GM23338 (cell line): Measurements from ENCODE around the gene RNF166. TPM values are rescaled to one million over a fixed set of nuclear protein-coding genes. Genes with fewer than 3 reads are reported as not detected.

Source experiments
- ATAC-seq: fragments of 200-7000 bp; cut with Tn5 transposase; 3 replicates; pipeline ENCODE4 v1.9.1; 2020
- DNase-seq: peaks from one replicate; pipeline ENCODE4 v3.0.0-alpha.2; 2015; ENCODE audit warnings: low spot score
- H2AFZ ChIP-seq: fragments of 200-600 bp; sonication (generic); 2 replicates; pipeline ENCODE4 v1.8.0; 2016; ENCODE audit warnings: antibody characterized with exemption, mild to moderate bottlenecking, moderate library complexity
- H3F3A ChIP-seq: fragments of 200-600 bp; sonication (generic); replicated peaks from 2 replicates; pipeline ENCODE4 v1.8.0; 2017; ENCODE audit warnings: antibody characterized with exemption, mixed run types, low read depth
- H3K27ac ChIP-seq: fragments of 200-600 bp; sonication (generic); 2 replicates; pipeline ENCODE4 v1.6.1; 2016; ENCODE audit warnings: low read depth
- H3K27me3 ChIP-seq: fragments of 200-600 bp; sonication (generic); 2 replicates; pipeline ENCODE4 v1.8.0; 2016; ENCODE audit warnings: mild to moderate bottlenecking, mixed run types, moderate library complexity; ENCODE audit not compliant: insufficient read depth
- H3K36me3 ChIP-seq: fragments of 200-600 bp; sonication (generic); 2 replicates; pipeline ENCODE4 v1.8.0; 2016; ENCODE audit warnings: mild to moderate bottlenecking; ENCODE audit not compliant: insufficient read depth
- H3K4me1 ChIP-seq: fragments of 200-600 bp; sonication (generic); 2 replicates; pipeline ENCODE4 v1.8.0; 2016; ENCODE audit warnings: mild to moderate bottlenecking, moderate library complexity; ENCODE audit not compliant: insufficient read depth
- H3K4me2 ChIP-seq: fragments of 200-600 bp; sonication (generic); 2 replicates; pipeline ENCODE4 v1.7.1; 2017; ENCODE audit warnings: mixed run types
- H3K4me3 ChIP-seq: fragments of 200-600 bp; sonication (generic); 2 replicates; pipeline ENCODE4 v1.6.1; 2016; ENCODE audit warnings: mixed run types
- H3K79me2 ChIP-seq: fragments of 200-600 bp; sonication (generic); replicated peaks from 2 replicates; pipeline ENCODE4 v1.8.0; 2017; ENCODE audit warnings: mild to moderate bottlenecking; ENCODE audit not compliant: insufficient read depth
- H3K9me2 ChIP-seq: fragments of 200-600 bp; sonication (generic); 2 replicates; pipeline ENCODE4 v1.8.0; 2017; ENCODE audit not compliant: insufficient read depth
- H4K20me1 ChIP-seq: fragments of 200-600 bp; sonication (generic); replicated peaks from 2 replicates; pipeline ENCODE4 v1.8.0; 2017; ENCODE audit warnings: mild to moderate bottlenecking; ENCODE audit not compliant: insufficient read depth
- H3K27ac Mint-ChIP-seq: 2 replicates; pipeline ENCODE4 v1.8.0; 2020; ENCODE audit warnings: inconsistent platforms, mild to moderate bottlenecking, moderate library complexity, mixed read lengths
- H3K27me3 Mint-ChIP-seq: 3 replicates; pipeline ENCODE4 v1.8.0; 2022; ENCODE audit warnings: low read depth, mild to moderate bottlenecking, moderate library complexity, mixed read lengths, inconsistent platforms; ENCODE audit not compliant: insufficient read depth, poor library complexity
- H3K36me3 Mint-ChIP-seq: 3 replicates; pipeline ENCODE4 v1.8.0; 2021; ENCODE audit warnings: low read depth, mild to moderate bottlenecking, inconsistent platforms, moderate library complexity, mixed read lengths
- H3K4me1 Mint-ChIP-seq: 3 replicates; pipeline ENCODE4 v1.8.0; 2020; ENCODE audit warnings: mild to moderate bottlenecking, inconsistent platforms, mixed read lengths
- H3K4me3 Mint-ChIP-seq: 3 replicates; pipeline ENCODE4 v1.8.0; 2021; ENCODE audit warnings: moderate library complexity, mild to moderate bottlenecking, inconsistent platforms, mixed read lengths
- H3K9me3 Mint-ChIP-seq: 3 replicates; pipeline ENCODE4 v1.8.0; 2020; ENCODE audit warnings: moderate library complexity, mild to moderate bottlenecking, inconsistent platforms, mixed read lengths
- ETS1 ChIP-seq: IDR thresholded peaks from 2 replicates; pipeline ENCODE4 v1.6.1; 2016; ENCODE audit warnings: antibody characterized with exemption
- JUNB ChIP-seq: IDR thresholded peaks from one replicate; pipeline ENCODE4 v1.6.1; 2016; ENCODE audit warnings: antibody characterized with exemption; ENCODE audit not compliant: unreplicated experiment
- POLR2AphosphoS5 ChIP-seq: IDR thresholded peaks from 2 replicates; pipeline ENCODE4 v1.6.1; 2016; ENCODE audit warnings: antibody characterized with exemption, low read depth
- ZNF114 ChIP-seq: fragments of 250-450 bp; sonication (Bioruptor Pico); IDR thresholded peaks from 2 replicates; pipeline ENCODE4 v1.5.0; 2020; ENCODE audit warnings: mild to moderate bottlenecking, moderate library complexity
- ZNF462 ChIP-seq: fragments of 250-450 bp; sonication (Bioruptor Pico); IDR thresholded peaks from 2 replicates; pipeline ENCODE4 v1.5.0; 2020; ENCODE audit warnings: mild to moderate bottlenecking, moderate library complexity
- polyA plus RNA-seq: library from polyadenylated mRNA; unstranded; fragments of >200 nt; fragmentation: Nextera tagmentation; extraction: Ambion mirVana; gene quantifications from 2 replicates; pipeline ENCODE4 v1.2.1, GENCODE V29; 2016
- total RNA-seq: library from RNA; depleted of rRNA; stranded (reverse); fragments of >200 nt; shearing (Covaris generic); gene quantifications from 2 replicates; pipeline ENCODE4 v1.2.3, GENCODE V29; 2014
- TF ChIP-seq, protein P1 (sequence below), 2 experiments: fragments of 200-600 bp in 1 of 2; sonication (generic) in 1 of 2; conservative IDR thresholded peaks; 2 replicates each; pipeline versions ENCODE4 v1.5.1 to v1.6.1; 2016 to 2017; ENCODE audit warnings: antibody characterized with exemption in 2 of 2, low read depth in 2 of 2, mild to moderate bottlenecking in 2 of 2, moderate library complexity in 1 of 2

The RNF166 gene
- total and polyA plus RNA-seq, 2 experiments from 2014 or later, result 24.9 to 43.4 TPM

- TF ChIP-seq ZNF462 (no peak), JUNB (no peak)
Observed at GRCh38 chr16:88687254-88687576, 19.0 kb downstream of the RNF166 start (continued).

GRCh38 chr16:88686439-88687253, 19.6 kb downstream of the RNF166 start, which contains the start of gene SNAI3:
Gene SNAI3 (minus strand): TSS chr16:88686507. CDS start chr16:88686406, 101 bp downstream.
- Histone ChIP-seq H2AFZ (peak within 1 kb of the TSS; percentile 94), H3K27ac (no peak within 1 kb of the TSS)
- ATAC-seq, result peak; percentile 85

More at GRCh38 chr16:88686439-88687253, 19.6 kb downstream of the RNF166 start, which contains the start of gene SNAI3:
- Histone ChIP-seq H3K4me2 (peak within 1 kb of the TSS; percentile 97), H3F3A (0 out of 2 replicates have a peak, but pooled peaks cover 6% of the 10 kb centered on the region), H3K27me3 (peaks cover 10% of the 10 kb centered on the region), H4K20me1 (0 out of 2 replicates have a peak, but pooled peaks cover 3% of the 10 kb centered on the region), H3K79me2 (peaks cover 4% of the 10 kb centered on the region), H3K9me2 (no peaks in the 10 kb centered on the region), H3K4me3 (peak within 1 kb of the TSS; percentile 96), H3K4me1 (peaks cover 9% of the 10 kb centered on the region), H3K36me3 (no peaks in the 10 kb centered on the region)
- Mint-ChIP-seq H3K9me3 (no peaks in the 10 kb centered on the region), H3K27me3 (peaks cover 35% of the 10 kb centered on the region), H3K27ac (no peak within 1 kb of the TSS), H3K4me1 (peaks cover 15% of the 10 kb centered on the region), H3K4me3 (peak within 1 kb of the TSS; percentile 74), H3K36me3 (no peaks in the 10 kb centered on the region)
- peak; percentile 62 for TF ChIP-seq POLR2AphosphoS5
- TF ChIP-seq, protein P1, sequence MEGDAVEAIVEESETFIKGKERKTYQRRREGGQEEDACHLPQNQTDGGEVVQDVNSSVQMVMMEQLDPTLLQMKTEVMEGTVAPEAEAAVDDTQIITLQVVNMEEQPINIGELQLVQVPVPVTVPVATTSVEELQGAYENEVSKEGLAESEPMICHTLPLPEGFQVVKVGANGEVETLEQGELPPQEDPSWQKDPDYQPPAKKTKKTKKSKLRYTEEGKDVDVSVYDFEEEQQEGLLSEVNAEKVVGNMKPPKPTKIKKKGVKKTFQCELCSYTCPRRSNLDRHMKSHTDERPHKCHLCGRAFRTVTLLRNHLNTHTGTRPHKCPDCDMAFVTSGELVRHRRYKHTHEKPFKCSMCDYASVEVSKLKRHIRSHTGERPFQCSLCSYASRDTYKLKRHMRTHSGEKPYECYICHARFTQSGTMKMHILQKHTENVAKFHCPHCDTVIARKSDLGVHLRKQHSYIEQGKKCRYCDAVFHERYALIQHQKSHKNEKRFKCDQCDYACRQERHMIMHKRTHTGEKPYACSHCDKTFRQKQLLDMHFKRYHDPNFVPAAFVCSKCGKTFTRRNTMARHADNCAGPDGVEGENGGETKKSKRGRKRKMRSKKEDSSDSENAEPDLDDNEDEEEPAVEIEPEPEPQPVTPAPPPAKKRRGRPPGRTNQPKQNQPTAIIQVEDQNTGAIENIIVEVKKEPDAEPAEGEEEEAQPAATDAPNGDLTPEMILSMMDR (conservative IDR thresholded peaks at IDR 0.05; ENCODE audit: low read depth in 2 of 2), result no peak
- TF ChIP-seq ETS1, result no peak
- no peak for TF ChIP-seq ZNF114 (CRISPR knock-in tag)
- peak; percentile 96 for DNase-seq
